GM12864 (cell line): ENCODE data around the gene CUL2.

ENCODE experiments used
- DNase-seq: peaks from one replicate; pipeline ENCODE4 v3.0.0-alpha.2; 2011; ENCODE audit warnings: low read depth
- H3K4me3 ChIP-seq: 2 replicates; pipeline ENCODE4 v1.5.1; 2011; ENCODE audit warnings: mild to moderate bottlenecking, low read depth, low read length, control low read depth
- CTCF ChIP-seq: IDR thresholded peaks from 2 replicates; pipeline ENCODE4 v1.5.1; 2011; ENCODE audit warnings: low read depth, mild to moderate bottlenecking, moderate library complexity, low read length, control low read depth, inconsistent platforms; ENCODE audit errors: missing control alignments

CUL2 gene

DNA sequence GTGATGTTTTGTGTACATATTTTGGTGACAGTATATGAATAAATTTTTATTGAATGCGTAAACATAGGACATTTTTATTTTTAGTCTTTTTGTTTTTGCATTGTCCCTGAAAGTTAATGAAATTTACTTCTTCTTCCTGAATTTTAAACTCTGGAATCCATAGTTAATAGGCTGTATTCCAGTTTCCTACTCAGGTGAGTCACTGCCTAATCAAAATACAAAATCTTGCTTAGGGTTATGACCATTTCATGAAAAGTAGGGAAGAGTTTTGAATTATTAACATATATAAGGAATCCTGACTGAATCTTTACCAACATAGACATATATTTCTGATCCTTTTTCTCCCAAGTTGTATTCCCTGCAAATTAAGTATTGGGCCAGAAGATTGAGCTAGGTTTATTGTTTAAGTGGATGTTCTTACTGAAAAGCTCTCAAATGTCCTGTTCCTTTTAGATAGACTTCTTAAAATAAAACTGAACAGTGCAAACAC lies 39.1 kb upstream of the CUL2 start:
- DNase-seq = no peak
- peak overlapping the region; percentile 89 for H3K4me3 ChIP-seq
- TF ChIP-seq CTCF = no peak

DNA sequence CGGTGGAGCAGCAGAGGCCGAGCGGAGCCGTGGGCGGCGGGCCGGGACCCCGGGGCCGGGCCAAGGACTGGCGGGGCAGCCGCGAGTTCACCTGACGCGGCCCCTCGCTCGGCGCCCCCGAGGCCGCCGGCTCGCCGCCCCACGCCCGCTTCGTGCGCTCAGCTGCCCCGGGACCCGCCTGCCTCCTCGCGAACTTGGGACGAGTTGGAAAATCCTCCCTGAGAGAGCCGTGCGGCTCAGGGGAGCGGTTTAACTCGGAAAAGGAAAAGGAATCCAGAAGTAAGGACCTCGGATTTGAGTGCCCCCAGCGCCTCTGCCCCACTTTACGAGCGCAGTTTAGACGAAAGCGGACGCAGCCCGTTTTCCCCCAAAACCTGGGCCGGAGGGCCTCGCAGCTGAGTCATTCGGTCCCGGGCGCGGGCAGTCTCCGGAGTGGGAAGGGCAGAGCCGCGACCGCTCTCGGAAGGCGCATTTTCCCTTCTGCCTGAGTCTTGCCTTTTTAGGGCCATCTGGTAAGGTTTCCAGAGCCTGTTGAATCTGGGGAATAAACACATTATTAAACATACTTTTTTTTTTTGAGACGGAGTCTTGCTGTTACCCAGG lies 37.2 kb upstream of the CUL2 start:
- peak overlapping the region; percentile 89 for H3K4me3 ChIP-seq
- DNase-seq = no peak
- no peak for TF ChIP-seq CTCF

DNA sequence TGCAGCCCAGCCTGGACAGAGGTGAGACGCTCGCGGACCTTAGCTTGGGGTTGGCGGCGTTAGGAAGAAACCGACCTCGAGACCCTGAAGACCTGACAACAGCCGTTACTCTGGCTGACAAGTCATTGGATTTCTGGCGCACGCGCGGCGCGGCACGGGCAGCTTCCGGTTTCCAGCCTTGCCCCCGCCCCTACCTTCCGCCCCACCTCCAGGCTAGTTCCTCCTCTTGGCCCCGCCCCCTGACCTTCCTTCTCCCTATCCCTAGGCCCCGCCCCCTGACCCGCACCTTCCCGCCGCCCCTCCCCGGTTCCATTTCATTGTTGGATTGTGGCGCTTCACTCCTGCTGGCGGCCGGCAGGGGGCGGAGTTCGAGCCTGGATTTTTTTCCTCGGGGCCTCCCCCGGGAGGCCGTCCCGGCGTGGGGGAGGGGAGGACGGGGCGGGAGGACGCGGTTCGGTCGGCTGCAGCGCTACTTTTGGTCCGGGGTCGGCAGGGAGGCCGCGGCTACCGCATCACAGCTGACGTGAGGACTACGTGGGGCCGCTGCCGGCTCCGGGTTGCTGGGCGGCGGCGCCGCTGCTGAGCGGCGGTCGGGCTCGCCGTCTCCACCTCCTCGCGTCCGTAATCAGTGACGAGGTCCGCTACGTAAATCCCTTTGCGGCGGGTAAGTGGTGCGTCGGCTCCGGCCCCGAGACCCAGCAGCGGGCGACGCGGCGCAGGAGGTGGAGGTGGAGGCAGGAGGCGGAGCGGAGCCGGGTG lies 36.6 kb upstream of the CUL2 start, which contains the start of gene CREM:
CREM (plus strand) TSS at position 317 of the 759 bp plus-strand sequence. CDS start 10,990 bp downstream, outside the sequence.
- peak; percentile 87 for DNase-seq
- H3K4me3 ChIP-seq = peak within 1 kb of the TSS; percentile 89
- TF ChIP-seq CTCF = peak; percentile 65

- TF ChIP-seq CTCF = no peak
Observed at GRCh38 chr10:35126062-35126529, 36.0 kb upstream of the CUL2 start.

GRCh38 chr10:35124540-35124939 lies 34.4 kb upstream of the CUL2 start:
- no peak for TF ChIP-seq CTCF
- no peak overlapping the region for H3K4me3 ChIP-seq
- no peak for DNase-seq

More at GRCh38 chr10:35126062-35126529, 36.0 kb upstream of the CUL2 start:
- H3K4me3 ChIP-seq = peak overlapping the region; percentile 69
- no peak for DNase-seq

DNA sequence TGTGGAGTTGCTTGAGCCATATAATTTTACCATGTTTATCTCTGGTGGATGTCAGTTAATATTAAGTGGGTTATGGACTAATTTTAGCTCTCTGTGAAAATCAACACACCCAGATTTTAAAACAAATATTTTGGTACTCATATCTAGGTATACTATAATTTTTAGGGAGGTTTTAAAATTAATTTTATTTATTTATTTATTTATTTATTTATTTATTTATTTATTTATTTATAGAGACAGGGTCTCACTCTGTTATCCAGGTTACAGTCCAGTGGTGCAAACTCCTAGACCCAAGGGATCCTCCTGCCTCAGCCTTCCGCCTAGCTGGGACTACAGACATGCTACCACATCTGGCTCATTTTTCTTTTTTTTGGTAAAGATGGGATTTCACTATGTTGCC lies 29.2 kb upstream of the CUL2 start:
- H3K4me3 ChIP-seq = no peak overlapping the region
- DNase-seq = no peak
- no peak for TF ChIP-seq CTCF
